ENCODE results near the gene AURKAIP1. TPM values are rescaled to one million over a fixed set of nuclear protein-coding genes. Genes with fewer than 3 reads are reported as not detected.

The AURKAIP1 gene
- total and polyA plus RNA-seq, 12 donors = 44.2 to 317 (median 161) TPM

GRCh38 chr1:1335283-1335682, 39.7 kb downstream of the AURKAIP1 start:
- 62 to 81% (median 72%) methylated on average over 9 to 16 of the region's 16 CpGs for WGBS, 4 donors
- TF ChIP-seq CTCF (IDR thresholded peaks at IDR 0.05) (no peak), POLR2A (IDR thresholded peaks at IDR 0.05) (no peak)
- DNase-seq = no peak
- Histone ChIP-seq H3K4me1 (replicated peaks in 1 of 2) (peaks cover 0 to 12% of the 10 kb centered on the region in 2 donors), H3K36me3 (replicated peaks in 1 of 2) (peaks cover 0 to 23% of the 10 kb centered on the region in 2 donors), H3K9me3 (replicated peaks in 1 of 3) (no peaks in the 10 kb centered on the region), H3K4me3 (no peak overlapping the region), H3K27ac (no peak overlapping the region), H3K27me3 (no peaks in the 10 kb centered on the region)
- intact Hi-C loops (cut with DNase I) = no loop called here

- Histone ChIP-seq H3K36me3 (replicated peaks in 1 of 2) (peaks cover 0 to 19% of the 10 kb centered on the region in 2 donors), H3K9me3 (replicated peaks in 1 of 3) (no peaks in the 10 kb centered on the region), H3K4me3 (no peak overlapping the region), H3K27me3 (no peaks in the 10 kb centered on the region), H3K27ac (no peak overlapping the region), H3K4me1 (replicated peaks in 1 of 2) (peaks cover 0 to 12% of the 10 kb centered on the region in 2 donors)
- 30 to 66% (median 65%) methylated on average over 2 to 11 of the region's 11 CpGs; no CpG with 5 or more reads in 1 of the 4 donors for WGBS, 4 donors
- no peak for DNase-seq
- intact Hi-C loops (cut with DNase I) = no loop called here
- TF ChIP-seq POLR2A (IDR thresholded peaks at IDR 0.05) (no peak), CTCF (IDR thresholded peaks at IDR 0.05) (no peak)
Observed at GRCh38 chr1:1334835-1335234, 40.2 kb downstream of the AURKAIP1 start.

GRCh38 chr1:1333551-1334241, 41.3 kb downstream of the AURKAIP1 start:
- TF ChIP-seq CTCF (IDR thresholded peaks at IDR 0.05) = peak in 1 of 6 experiments; percentile 13
- no peak for TF ChIP-seq POLR2A (IDR thresholded peaks at IDR 0.05)
- Histone ChIP-seq H3K4me1 (replicated peaks in 1 of 2) (peaks cover 0 to 12% of the 10 kb centered on the region in 2 donors), H3K9me3 (replicated peaks in 1 of 3) (no peaks in the 10 kb centered on the region), H3K36me3 (replicated peaks in 1 of 2) (peaks cover 0 to 9% of the 10 kb centered on the region in 2 donors), H3K4me3 (no peak overlapping the region), H3K27me3 (no peaks in the 10 kb centered on the region), H3K27ac (no peak overlapping the region)
- intact Hi-C loops (cut with DNase I) = no loop called here
- peak in 1 of 7 donors; percentile 50 for DNase-seq
- 62 to 72% (median 67%) methylated on average over 10 to 36 of the region's 36 CpGs; no CpG with 5 or more reads in 1 of the 4 donors for WGBS, 4 donors

GRCh38 chr1:1332774-1333480, 42.1 kb downstream of the AURKAIP1 start:
- H3K36me3 ChIP-seq (replicated peaks in 1 of 2) = peaks cover 0 to 8% of the 10 kb centered on the region in 2 donors
- no peak overlapping the region for H3K27ac ChIP-seq
- intact Hi-C loops (cut with DNase I) = no loop called here
- H3K27me3 ChIP-seq = no peaks in the 10 kb centered on the region
- H3K4me3 ChIP-seq = no peak overlapping the region
- TF ChIP-seq POLR2A (IDR thresholded peaks at IDR 0.05) (no peak), CTCF (IDR thresholded peaks at IDR 0.05) (no peak)
- H3K4me1 ChIP-seq (replicated peaks in 1 of 2) = peaks cover 0 to 12% of the 10 kb centered on the region in 2 donors
- WGBS, 4 donors = 64 to 74% (median 66%) methylated on average over 7 to 48 of the region's 48 CpGs
- DNase-seq = peak in 1 of 7 donors; percentile 48
- no peaks in the 10 kb centered on the region for H3K9me3 ChIP-seq (replicated peaks in 1 of 3)
